Astrocyte of the cerebellum (primary cell): ENCODE measurements around the gene TERB1.

Source experiments
- DNase-seq: peaks from one replicate; pipeline ENCODE4 v3.0.0-alpha.2; 2011; ENCODE audit warnings: low read depth
- H3K4me3 ChIP-seq: 2 replicates; pipeline ENCODE4 v1.5.1; 2011; ENCODE audit warnings: mild to moderate bottlenecking, low read depth, low read length, moderate library complexity
- CTCF ChIP-seq: IDR thresholded peaks from 2 replicates; pipeline ENCODE4 v1.5.1; 2012; ENCODE audit warnings: low read length, low read depth, moderate library complexity, mild to moderate bottlenecking; ENCODE audit errors: missing control alignments
- in situ Hi-C: cut with HindIII; loops from 2 replicates; pipeline ENCODE4 v1.10.0; 2017; ENCODE audit warnings: low sequenced_read_pairs

Gene TERB1

GRCh38 chr16:66844009-66844341 lies 42.6 kb upstream of the TERB1 start:
- DNase-seq, result no peak
- peak overlapping the region; percentile 42 for H3K4me3 ChIP-seq
- no peak for TF ChIP-seq CTCF
- in situ Hi-C loops, result no loop called here

- in situ Hi-C loops, result no loop called here
- no peak overlapping the region for H3K4me3 ChIP-seq
- no peak for TF ChIP-seq CTCF
- DNase-seq, result no peak
These were observed 41.8 kb upstream of the TERB1 start for GRCh38 chr16:66843191-66843590.

- TF ChIP-seq CTCF, result no peak
- H3K4me3 ChIP-seq, result no peak overlapping the region
- DNase-seq, result no peak
- in situ Hi-C loops, result no loop called here
These were observed 41.4 kb upstream of the TERB1 start for GRCh38 chr16:66842765-66843164.

GRCh38 chr16:66841366-66841765 lies 40.0 kb upstream of the TERB1 start:
- no peak overlapping the region for H3K4me3 ChIP-seq
- no peak for TF ChIP-seq CTCF
- in situ Hi-C loops, result no loop called here
- DNase-seq, result no peak

GRCh38 chr16:66840883-66841282 lies 39.5 kb upstream of the TERB1 start:
- H3K4me3 ChIP-seq, result no peak overlapping the region
- in situ Hi-C loops, result no loop called here
- no peak for DNase-seq
- TF ChIP-seq CTCF, result no peak

GRCh38 chr16:66834746-66835145 lies 33.4 kb upstream of the TERB1 start:
- H3K4me3 ChIP-seq, result no peak overlapping the region
- no peak for DNase-seq
- in situ Hi-C loops, result no loop called here
- TF ChIP-seq CTCF, result no peak

GRCh38 chr16:66832661-66833305 lies 31.4 kb upstream of the TERB1 start:
- no peak overlapping the region for H3K4me3 ChIP-seq
- TF ChIP-seq CTCF, result no peak
- no peak for DNase-seq
- in situ Hi-C loops, result no loop called here
